Measurements from ENCODE around the gene RIN1. TPM values are rescaled to one million over a fixed set of nuclear protein-coding genes. Genes with fewer than 3 reads are reported as not detected.

The RIN1 gene
- total RNA-seq, 1 experiment from 2014 or later = 5.4 TPM

- Histone ChIP-seq H4K5ac (ENCODE audit: insufficient read length, low read depth, low read length) (no peak overlapping the region), H2AFZ (ENCODE audit: low read length) (no peak overlapping the region), H3K56ac (ENCODE audit: insufficient read length, low read depth, low read length) (no peak overlapping the region), H2BK20ac (ENCODE audit: low read depth, low read length, poor library complexity, severe bottlenecking) (no peak overlapping the region), H3K27me3 (ENCODE audit: insufficient read depth, low read length) (peaks cover 8% of the 10 kb centered on the region; the same call in 1 of the 2 replicates), H3K79me2 (ENCODE audit: insufficient read depth, low read length) (peaks cover 1% of the 10 kb centered on the region; the same call in 1 of the 2 replicates), H3K4me2 (ENCODE audit: insufficient read depth, insufficient read length, low read length) (peak overlapping the region; percentile 3), H4K20me1 (ENCODE audit: control insufficient read depth, insufficient read depth, insufficient read length) (no peaks in the 10 kb centered on the region), H2BK120ac (ENCODE audit: low read depth, low read length, poor library complexity, severe bottlenecking) (no peak overlapping the region), H3T11ph (ENCODE audit: low read length) (no peak overlapping the region), H2BK15ac (ENCODE audit: low read depth, low read length) (no peak overlapping the region), H3K18ac (ENCODE audit: insufficient read length, low read depth, low read length) (no peak overlapping the region), H3K23me2 (ENCODE audit: insufficient read length, low read depth, low read length, poor library complexity, severe bottlenecking) (peaks cover 13% of the 10 kb centered on the region), H3K14ac (ENCODE audit: insufficient read depth, low read length) (peak overlapping the region; percentile 12; the same call in 1 of the 2 replicates), H3K9ac (ENCODE audit: extremely low read depth, insufficient read length, low read length) (no peak overlapping the region), H2AK5ac (ENCODE audit: insufficient read length, low read length) (no peak overlapping the region), H3K79me1 (ENCODE audit: insufficient read depth, low read depth, low read length, poor library complexity, severe bottlenecking) (no peaks in the 10 kb centered on the region), H3K23ac (ENCODE audit: insufficient read length, low read depth, low read length) (no peak overlapping the region), H2BK12ac (ENCODE audit: insufficient read length, low read depth, low read length) (no peak overlapping the region), H4K8ac (replicated peaks; ENCODE audit: insufficient read length, low read depth, low read length) (no peak overlapping the region), H3K27ac (ENCODE audit: insufficient read length, low read depth, low read length) (no peak overlapping the region), H4K91ac (ENCODE audit: insufficient read length, low read depth, low read length) (no peak overlapping the region), H3K4me1 (ENCODE audit: insufficient read depth, low read length) (peaks cover 6% of the 10 kb centered on the region), H2BK5ac (ENCODE audit: insufficient read length, low read length) (no peak overlapping the region), H3K4ac (ENCODE audit: low read depth, low read length) (no peak overlapping the region), H3K9me3 (ENCODE audit: control insufficient read depth, low read depth, low read length) (no peaks in the 10 kb centered on the region)
- peaks cover 22 to 33% of the 10 kb centered on the region in 2 experiments for H3K4me1 Mint-ChIP-seq
- no CpG with 5 or more reads among the region's 17 CpGs for WGBS (ENCODE audit: extremely low coverage, insufficient read length, low lambda C conversion rate)
- TF ChIP-seq CTCF (conservative IDR thresholded peaks at IDR 0.05) = no peak
- DNase-seq = no peak
- no peaks in the 10 kb centered on the region for H3K9me3 Mint-ChIP-seq
- no peak overlapping the region for H3K27ac Mint-ChIP-seq
- peaks cover 42% of the 10 kb centered on the region for H3K27me3 Mint-ChIP-seq (ENCODE audit: low read depth)
- H3K4me3 Mint-ChIP-seq = peak overlapping the region; percentile 52 to 80
- H3K36me3 Mint-ChIP-seq (ENCODE audit: insufficient read depth in 1 of 3, low read depth in 3 of 3) = peaks cover 0 to 2% (median 0%) of the 10 kb centered on the region in 3 experiments; a peak in 2 of 7 replicates
Observed at GRCh38 chr11:66292543-66293332, 43.5 kb downstream of the RIN1 start.

Data from H9 (cell line).